GM23338 (cell line): ENCODE measurements around the gene NOTCH3. TPM values are rescaled to one million over a fixed set of nuclear protein-coding genes. Genes with fewer than 3 reads are reported as not detected.

ENCODE experiments used
- ATAC-seq: fragments of 200-7000 bp; cut with Tn5 transposase; 3 replicates; pipeline ENCODE4 v1.9.1; 2020
- DNase-seq: peaks from one replicate; pipeline ENCODE4 v3.0.0-alpha.2; 2015; ENCODE audit warnings: low spot score
- H2AFZ ChIP-seq: fragments of 200-600 bp; sonication (generic); 2 replicates; pipeline ENCODE4 v1.8.0; 2016; ENCODE audit warnings: antibody characterized with exemption, mild to moderate bottlenecking, moderate library complexity
- H3F3A ChIP-seq: fragments of 200-600 bp; sonication (generic); replicated peaks from 2 replicates; pipeline ENCODE4 v1.8.0; 2017; ENCODE audit warnings: antibody characterized with exemption, mixed run types, low read depth
- H3K27ac ChIP-seq: fragments of 200-600 bp; sonication (generic); 2 replicates; pipeline ENCODE4 v1.6.1; 2016; ENCODE audit warnings: low read depth
- H3K27me3 ChIP-seq: fragments of 200-600 bp; sonication (generic); 2 replicates; pipeline ENCODE4 v1.8.0; 2016; ENCODE audit warnings: mild to moderate bottlenecking, mixed run types, moderate library complexity; ENCODE audit not compliant: insufficient read depth
- H3K36me3 ChIP-seq: fragments of 200-600 bp; sonication (generic); 2 replicates; pipeline ENCODE4 v1.8.0; 2016; ENCODE audit warnings: mild to moderate bottlenecking; ENCODE audit not compliant: insufficient read depth
- H3K4me1 ChIP-seq: fragments of 200-600 bp; sonication (generic); 2 replicates; pipeline ENCODE4 v1.8.0; 2016; ENCODE audit warnings: mild to moderate bottlenecking, moderate library complexity; ENCODE audit not compliant: insufficient read depth
- H3K4me2 ChIP-seq: fragments of 200-600 bp; sonication (generic); 2 replicates; pipeline ENCODE4 v1.7.1; 2017; ENCODE audit warnings: mixed run types
- H3K4me3 ChIP-seq: fragments of 200-600 bp; sonication (generic); 2 replicates; pipeline ENCODE4 v1.6.1; 2016; ENCODE audit warnings: mixed run types
- H3K79me2 ChIP-seq: fragments of 200-600 bp; sonication (generic); replicated peaks from 2 replicates; pipeline ENCODE4 v1.8.0; 2017; ENCODE audit warnings: mild to moderate bottlenecking; ENCODE audit not compliant: insufficient read depth
- H3K9me2 ChIP-seq: fragments of 200-600 bp; sonication (generic); 2 replicates; pipeline ENCODE4 v1.8.0; 2017; ENCODE audit not compliant: insufficient read depth
- H4K20me1 ChIP-seq: fragments of 200-600 bp; sonication (generic); replicated peaks from 2 replicates; pipeline ENCODE4 v1.8.0; 2017; ENCODE audit warnings: mild to moderate bottlenecking; ENCODE audit not compliant: insufficient read depth
- H3K27ac Mint-ChIP-seq: 2 replicates; pipeline ENCODE4 v1.8.0; 2020; ENCODE audit warnings: inconsistent platforms, mild to moderate bottlenecking, moderate library complexity, mixed read lengths
- H3K27me3 Mint-ChIP-seq: 3 replicates; pipeline ENCODE4 v1.8.0; 2022; ENCODE audit warnings: low read depth, mild to moderate bottlenecking, moderate library complexity, mixed read lengths, inconsistent platforms; ENCODE audit not compliant: insufficient read depth, poor library complexity
- H3K36me3 Mint-ChIP-seq: 3 replicates; pipeline ENCODE4 v1.8.0; 2021; ENCODE audit warnings: low read depth, mild to moderate bottlenecking, inconsistent platforms, moderate library complexity, mixed read lengths
- H3K4me1 Mint-ChIP-seq: 3 replicates; pipeline ENCODE4 v1.8.0; 2020; ENCODE audit warnings: mild to moderate bottlenecking, inconsistent platforms, mixed read lengths
- H3K4me3 Mint-ChIP-seq: 3 replicates; pipeline ENCODE4 v1.8.0; 2021; ENCODE audit warnings: moderate library complexity, mild to moderate bottlenecking, inconsistent platforms, mixed read lengths
- H3K9me3 Mint-ChIP-seq: 3 replicates; pipeline ENCODE4 v1.8.0; 2020; ENCODE audit warnings: moderate library complexity, mild to moderate bottlenecking, inconsistent platforms, mixed read lengths
- CTCF ChIP-seq, 2 experiments: fragments of 200-600 bp in 1 of 2; sonication (generic) in 1 of 2; conservative IDR thresholded peaks; 2 replicates each; pipeline versions ENCODE4 v1.5.1 to v1.6.1; 2016 to 2017; ENCODE audit warnings: antibody characterized with exemption in 2 of 2, low read depth in 2 of 2, mild to moderate bottlenecking in 2 of 2, moderate library complexity in 1 of 2
- ETS1 ChIP-seq: IDR thresholded peaks from 2 replicates; pipeline ENCODE4 v1.6.1; 2016; ENCODE audit warnings: antibody characterized with exemption
- EZH2 ChIP-seq: fragments of 200-600 bp; sonication (generic); IDR thresholded peaks from one replicate; pipeline ENCODE4 v1.8.0; 2017; ENCODE audit warnings: antibody characterized with exemption, mild to moderate bottlenecking, low read depth; ENCODE audit not compliant: unreplicated experiment
- EZH2phosphoT487 ChIP-seq: fragments of 200-600 bp; sonication (generic); IDR thresholded peaks from one replicate; pipeline ENCODE4 v1.8.1; 2018; ENCODE audit warnings: antibody characterized with exemption; ENCODE audit not compliant: unreplicated experiment
- JUNB ChIP-seq: IDR thresholded peaks from one replicate; pipeline ENCODE4 v1.6.1; 2016; ENCODE audit warnings: antibody characterized with exemption; ENCODE audit not compliant: unreplicated experiment
- NANOG ChIP-seq: IDR thresholded peaks from 2 replicates; pipeline ENCODE4 v1.6.1; 2016; ENCODE audit warnings: antibody characterized with exemption, borderline replicate concordance
- POLR2AphosphoS5 ChIP-seq: IDR thresholded peaks from 2 replicates; pipeline ENCODE4 v1.6.1; 2016; ENCODE audit warnings: antibody characterized with exemption, low read depth
- REST ChIP-seq: IDR thresholded peaks from one replicate; pipeline ENCODE4 v1.6.1; 2018; ENCODE audit warnings: antibody characterized with exemption; ENCODE audit not compliant: unreplicated experiment
- STAT1 ChIP-seq: IDR thresholded peaks from one replicate; pipeline ENCODE4 v1.6.1; 2016; ENCODE audit warnings: antibody characterized with exemption; ENCODE audit not compliant: unreplicated experiment
- ZNF114 ChIP-seq: fragments of 250-450 bp; sonication (Bioruptor Pico); IDR thresholded peaks from 2 replicates; pipeline ENCODE4 v1.5.0; 2020; ENCODE audit warnings: mild to moderate bottlenecking, moderate library complexity
- ZNF462 ChIP-seq: fragments of 250-450 bp; sonication (Bioruptor Pico); IDR thresholded peaks from 2 replicates; pipeline ENCODE4 v1.5.0; 2020; ENCODE audit warnings: mild to moderate bottlenecking, moderate library complexity
- polyA plus RNA-seq: library from polyadenylated mRNA; unstranded; fragments of >200 nt; fragmentation: Nextera tagmentation; extraction: Ambion mirVana; gene quantifications from 2 replicates; pipeline ENCODE4 v1.2.1, GENCODE V29; 2016
- total RNA-seq: library from RNA; depleted of rRNA; stranded (reverse); fragments of >200 nt; shearing (Covaris generic); gene quantifications from 2 replicates; pipeline ENCODE4 v1.2.3, GENCODE V29; 2014

The NOTCH3 gene
- total and polyA plus RNA-seq, 2 experiments from 2014 or later, result 24.3 to 172 TPM

GRCh38 chr19:15244106-15244803 is 43.5 kb upstream of the NOTCH3 start:
- Histone ChIP-seq H3K27ac (no peak overlapping the region), H3K4me2 (no peak overlapping the region), H3K9me2 (no peaks in the 10 kb centered on the region), H3K4me1 (no peaks in the 10 kb centered on the region), H3K4me3 (no peak overlapping the region), H3K27me3 (no peaks in the 10 kb centered on the region), H3K79me2 (no peaks in the 10 kb centered on the region), H2AFZ (no peak overlapping the region), H3K36me3 (peaks cover 3% of the 10 kb centered on the region; the same call in 1 of the 2 replicates), H3F3A (no peaks in the 10 kb centered on the region), H4K20me1 (peaks cover 13% of the 10 kb centered on the region; the same call in 1 of the 2 replicates)
- no peak for ATAC-seq
- H3K4me1 Mint-ChIP-seq, result peaks cover 4% of the 10 kb centered on the region; the same call in 1 of the 3 replicates
- H3K36me3 Mint-ChIP-seq, result peaks cover 64% of the 10 kb centered on the region
- DNase-seq, result no peak
- H3K4me3 Mint-ChIP-seq, result no peak overlapping the region
- 0 out of 3 replicates have a peak, but pooled peaks cover 3% of the 10 kb centered on the region for H3K9me3 Mint-ChIP-seq
- H3K27ac Mint-ChIP-seq, result no peak overlapping the region; the same call in 1 of the 2 replicates
- peaks cover 31% of the 10 kb centered on the region for H3K27me3 Mint-ChIP-seq
- no peak for TF ChIP-seq EZH2
- no peak for TF ChIP-seq ZNF114
- TF ChIP-seq JUNB, result no peak
- no peak for TF ChIP-seq EZH2phosphoT487
- TF ChIP-seq STAT1, result no peak
- no peak for TF ChIP-seq POLR2AphosphoS5
- no peak for TF ChIP-seq REST
- no peak for TF ChIP-seq NANOG
- TF ChIP-seq ZNF462 (CRISPR knock-in tag), result no peak
- no peak for TF ChIP-seq CTCF (conservative IDR thresholded peaks at IDR 0.05; ENCODE audit: low read depth in 2 of 2)
- TF ChIP-seq ETS1, result no peak
